CD8-positive, alpha-beta memory T cell (primary cell): ENCODE results near the gene EPAS1. TPM values are rescaled to one million over a fixed set of nuclear protein-coding genes. Genes with fewer than 3 reads are reported as not detected.
A peak's percentile ranks its signal among the peaks of the same experiment; 100 is the strongest.

Source experiments
- CTCF ChIA-PET: fragments of 350-600 bp; sonication (Branson Sonifier 250); formaldehyde crosslinking; loops from one replicate; lab custom pipeline; 2021; ENCODE audit warnings: antibody characterized with exemption; lab: Charles Lee
- POLR2A ChIA-PET: fragments of 350-600 bp; sonication (Branson Sonifier 250); formaldehyde crosslinking; loops from one replicate; lab custom pipeline; 2021; ENCODE audit warnings: antibody characterized with exemption; lab: Charles Lee
- DNase-seq, 5 donors: peaks; one replicate each; pipeline versions ENCODE4 v3.0.0 to v3.0.0-alpha.2; 2020 to 2022; ENCODE audit warnings: mixed read lengths in 1 of 5
- H3K27ac ChIP-seq: one replicate; pipeline ENCODE4 v1.7.0; 2013; ENCODE audit warnings: low read depth, mild to moderate bottlenecking, low read length, moderate library complexity
- H3K27me3 ChIP-seq: 2 replicates; pipeline ENCODE4 v1.7.0; 2013; ENCODE audit warnings: low read length, mild to moderate bottlenecking; ENCODE audit not compliant: insufficient read depth, poor library complexity, severe bottlenecking
- H3K36me3 ChIP-seq: 2 replicates; pipeline ENCODE4 v1.7.0; 2013; ENCODE audit warnings: mild to moderate bottlenecking, low read length, moderate library complexity; ENCODE audit not compliant: insufficient read depth
- H3K4me1 ChIP-seq: 2 replicates; pipeline ENCODE4 v1.7.0; 2013; ENCODE audit warnings: mild to moderate bottlenecking, low read length, moderate library complexity; ENCODE audit not compliant: insufficient read depth
- H3K4me3 ChIP-seq: 2 replicates; pipeline ENCODE4 v1.7.0; 2013; ENCODE audit warnings: mild to moderate bottlenecking, low read length
- H3K9me3 ChIP-seq: 2 replicates; pipeline ENCODE4 v1.7.0; 2013; ENCODE audit warnings: mild to moderate bottlenecking, low read length
- H3K27ac Mint-ChIP-seq, 8 donors: one replicate each; pipeline ENCODE4 v1.8.0; 2020 to 2021; ENCODE audit warnings: mixed read lengths in 8 of 8, mild to moderate bottlenecking in 6 of 8, inconsistent platforms in 3 of 8, moderate library complexity in 3 of 8
- H3K27me3 Mint-ChIP-seq, 2 donors: one replicate each; pipeline ENCODE4 v1.8.0; 2020 to 2021; ENCODE audit warnings: mixed read lengths in 2 of 2, mild to moderate bottlenecking in 1 of 2, moderate library complexity in 1 of 2
- H3K36me3 Mint-ChIP-seq, 3 donors: one replicate each; pipeline ENCODE4 v1.8.0; 2020 to 2021; ENCODE audit warnings: mixed read lengths in 3 of 3, inconsistent platforms in 1 of 3, mild to moderate bottlenecking in 1 of 3
- H3K4me1 Mint-ChIP-seq, 3 donors: one replicate each; pipeline ENCODE4 v1.8.0; 2020 to 2021; ENCODE audit warnings: mixed read lengths in 3 of 3, inconsistent platforms in 1 of 3, mild to moderate bottlenecking in 1 of 3
- H3K4me3 Mint-ChIP-seq, 7 donors: one replicate each; pipeline ENCODE4 v1.8.0; 2020 to 2021; ENCODE audit warnings: mixed read lengths in 7 of 7, mild to moderate bottlenecking in 6 of 7, moderate library complexity in 4 of 7, inconsistent platforms in 2 of 7
- H3K9me3 Mint-ChIP-seq, 5 donors: one replicate each; pipeline ENCODE4 v1.8.0; 2020 to 2022; ENCODE audit warnings: mixed read lengths in 5 of 5, mild to moderate bottlenecking in 3 of 5, moderate library complexity in 2 of 5, inconsistent platforms in 1 of 5
- polyA plus RNA-seq: library from polyadenylated mRNA; unstranded; fragments of 300-500 nt; fragmentation: Illumina TruSeq; gene quantifications from one replicate; pipeline ENCODE4 v1.2.3, GENCODE V29; 2021
- total RNA-seq, 2 experiments: library from RNA; stranded (reverse); gene quantifications; one replicate each; pipeline ENCODE4 v1.2.3, GENCODE V29; 2021

Gene EPAS1
- total and polyA plus RNA-seq, 3 experiments from 2014 or later, result 1.4 to 14.5 (median 9.0) TPM

GRCh38 chr2:46275995-46276394 is 21.2 kb upstream of the EPAS1 start:
- Histone ChIP-seq H3K27ac (no peak overlapping the region), H3K9me3 (no peaks in the 10 kb centered on the region), H3K27me3 (no peaks in the 10 kb centered on the region), H3K36me3 (no peaks in the 10 kb centered on the region), H3K4me1 (peaks cover 6% of the 10 kb centered on the region), H3K4me3 (no peak overlapping the region)
- peak in 2 of 5 donors; percentile 11 to 43 for DNase-seq
- Mint-ChIP-seq H3K4me1 (peaks cover 5 to 11% (median 11%) of the 10 kb centered on the region in 3 donors), H3K36me3 (peaks cover 0 to 6% (median 0%) of the 10 kb centered on the region in 3 donors), H3K27me3 (peaks cover 13 to 23% of the 10 kb centered on the region in 2 donors), H3K4me3 (peak overlapping the region in 3 of 7 donors; percentile 5 to 28 (median 8)), H3K9me3 (no peaks in the 10 kb centered on the region), H3K27ac (peak overlapping the region in 1 of 8 donors; percentile 52)
- POLR2A ChIA-PET, result interaction anchor here (0.6 kb wide), 1 partner anchor 113 kb away, joined by 3 read pairs; no protein-coding TSS in a partner anchor
- CTCF ChIA-PET, result no interaction called here

GRCh38 chr2:46276642-46277041 is 20.6 kb upstream of the EPAS1 start:
- ChIA-PET POLR2A (no interaction called here), CTCF (no interaction called here)
- Histone ChIP-seq H3K27me3 (no peaks in the 10 kb centered on the region), H3K27ac (no peak overlapping the region), H3K36me3 (no peaks in the 10 kb centered on the region), H3K4me1 (peaks cover 6% of the 10 kb centered on the region), H3K9me3 (no peaks in the 10 kb centered on the region), H3K4me3 (no peak overlapping the region)
- Mint-ChIP-seq H3K9me3 (no peaks in the 10 kb centered on the region), H3K27me3 (peaks cover 13 to 23% of the 10 kb centered on the region in 2 donors), H3K36me3 (peaks cover 0 to 6% (median 0%) of the 10 kb centered on the region in 3 donors), H3K27ac (peak overlapping the region in 2 of 8 donors; percentile 52 to 60), H3K4me1 (peaks cover 5 to 11% (median 11%) of the 10 kb centered on the region in 3 donors), H3K4me3 (no peak overlapping the region)
- no peak for DNase-seq

GRCh38 chr2:46277431-46278190 is 19.6 kb upstream of the EPAS1 start:
- CTCF ChIA-PET, result no interaction called here

GRCh38 chr2:46278952-46279351 is 18.3 kb upstream of the EPAS1 start:
- H3K27ac ChIP-seq, result no peak overlapping the region
- peaks cover 19 to 31% of the 10 kb centered on the region in 2 donors for H3K27me3 Mint-ChIP-seq
- H3K4me1 ChIP-seq, result peaks cover 6% of the 10 kb centered on the region
- H3K36me3 ChIP-seq, result no peaks in the 10 kb centered on the region
- no peak for DNase-seq
- H3K27me3 ChIP-seq, result no peaks in the 10 kb centered on the region
- H3K4me1 Mint-ChIP-seq, result peaks cover 5 to 11% (median 11%) of the 10 kb centered on the region in 3 donors
- H3K27ac Mint-ChIP-seq, result no peak overlapping the region
- H3K4me3 Mint-ChIP-seq, result no peak overlapping the region
- no peaks in the 10 kb centered on the region for H3K9me3 Mint-ChIP-seq
- no peaks in the 10 kb centered on the region for H3K9me3 ChIP-seq
- peaks cover 0 to 6% (median 0%) of the 10 kb centered on the region in 3 donors for H3K36me3 Mint-ChIP-seq
- ChIA-PET POLR2A (no interaction called here), CTCF (no interaction called here)
- H3K4me3 ChIP-seq, result no peak overlapping the region

More at GRCh38 chr2:46277431-46278190, 19.6 kb upstream of the EPAS1 start:
- Mint-ChIP-seq H3K9me3 (no peaks in the 10 kb centered on the region), H3K4me3 (peak overlapping the region in 1 of 7 donors; percentile 62), H3K27ac (peak overlapping the region in 1 of 8 donors; percentile 61), H3K4me1 (peaks cover 5 to 11% (median 11%) of the 10 kb centered on the region in 3 donors), H3K27me3 (peaks cover 15 to 31% of the 10 kb centered on the region in 2 donors), H3K36me3 (peaks cover 0 to 6% (median 0%) of the 10 kb centered on the region in 3 donors)
- Histone ChIP-seq H3K4me3 (no peak overlapping the region), H3K9me3 (no peaks in the 10 kb centered on the region), H3K27me3 (no peaks in the 10 kb centered on the region), H3K4me1 (peaks cover 6% of the 10 kb centered on the region), H3K36me3 (no peaks in the 10 kb centered on the region), H3K27ac (no peak overlapping the region)
- POLR2A ChIA-PET, result no interaction called here
- DNase-seq, result no peak

GRCh38 chr2:46281939-46282338 is 15.3 kb upstream of the EPAS1 start:
- peaks cover 3 to 4% (median 3%) of the 10 kb centered on the region in 3 donors for H3K4me1 Mint-ChIP-seq
- Histone ChIP-seq H3K27me3 (no peaks in the 10 kb centered on the region), H3K9me3 (no peaks in the 10 kb centered on the region), H3K4me1 (no peaks in the 10 kb centered on the region), H3K27ac (no peak overlapping the region), H3K36me3 (no peaks in the 10 kb centered on the region), H3K4me3 (no peak overlapping the region)
- H3K9me3 Mint-ChIP-seq, result no peaks in the 10 kb centered on the region
- ChIA-PET CTCF (no interaction called here), POLR2A (no interaction called here)
- no peak for DNase-seq
- H3K4me3 Mint-ChIP-seq, result no peak overlapping the region
- no peak overlapping the region for H3K27ac Mint-ChIP-seq
- H3K27me3 Mint-ChIP-seq, result peaks cover 18 to 19% of the 10 kb centered on the region in 2 donors
- H3K36me3 Mint-ChIP-seq, result peaks cover 0 to 6% (median 0%) of the 10 kb centered on the region in 3 donors

- no peak for DNase-seq
- H3K36me3 ChIP-seq, result no peaks in the 10 kb centered on the region
- H3K9me3 Mint-ChIP-seq, result no peaks in the 10 kb centered on the region
- H3K4me1 ChIP-seq, result no peaks in the 10 kb centered on the region
- no peak overlapping the region for H3K4me3 Mint-ChIP-seq
- ChIA-PET CTCF (interaction anchor here (0.6 to 1.2 kb wide), 2 partner anchors 10 to 1103 kb away, joined by 3 read pairs; no protein-coding TSS in a partner anchor), POLR2A (no interaction called here)
- H3K4me3 ChIP-seq, result no peak overlapping the region
- no peak overlapping the region for H3K27ac Mint-ChIP-seq
- no peaks in the 10 kb centered on the region for H3K4me1 Mint-ChIP-seq
- H3K36me3 Mint-ChIP-seq, result no peaks in the 10 kb centered on the region
- no peak overlapping the region for H3K27ac ChIP-seq
- H3K27me3 Mint-ChIP-seq, result peaks cover 8% of the 10 kb centered on the region in 2 donors
- no peaks in the 10 kb centered on the region for H3K9me3 ChIP-seq
- H3K27me3 ChIP-seq, result no peaks in the 10 kb centered on the region
These were observed 13.5 kb upstream of the EPAS1 start for GRCh38 chr2:46283693-46284092.

GRCh38 chr2:46284260-46284659 is 12.9 kb upstream of the EPAS1 start:
- no peak overlapping the region for H3K4me3 Mint-ChIP-seq
- H3K36me3 Mint-ChIP-seq, result no peaks in the 10 kb centered on the region
- Histone ChIP-seq H3K4me3 (no peak overlapping the region), H3K4me1 (no peaks in the 10 kb centered on the region), H3K36me3 (no peaks in the 10 kb centered on the region), H3K9me3 (no peaks in the 10 kb centered on the region), H3K27me3 (no peaks in the 10 kb centered on the region), H3K27ac (no peak overlapping the region)
- ChIA-PET POLR2A (no interaction called here), CTCF (no interaction called here)
- no peak for DNase-seq
- H3K27me3 Mint-ChIP-seq, result peaks cover 8% of the 10 kb centered on the region in 2 donors
- H3K27ac Mint-ChIP-seq, result no peak overlapping the region
- H3K4me1 Mint-ChIP-seq, result no peaks in the 10 kb centered on the region
- H3K9me3 Mint-ChIP-seq, result no peaks in the 10 kb centered on the region

GRCh38 chr2:46284796-46285195 is 12.4 kb upstream of the EPAS1 start:
- CTCF ChIA-PET, result no interaction called here
- H3K9me3 ChIP-seq, result no peaks in the 10 kb centered on the region
- H3K36me3 ChIP-seq, result no peaks in the 10 kb centered on the region
- no peak for DNase-seq
- no peak overlapping the region for H3K4me3 ChIP-seq
- Mint-ChIP-seq H3K36me3 (no peaks in the 10 kb centered on the region), H3K4me3 (no peak overlapping the region), H3K9me3 (no peaks in the 10 kb centered on the region), H3K27me3 (peaks cover 8% of the 10 kb centered on the region in 2 donors), H3K4me1 (no peaks in the 10 kb centered on the region), H3K27ac (no peak overlapping the region)
- no peaks in the 10 kb centered on the region for H3K4me1 ChIP-seq
- H3K27ac ChIP-seq, result no peak overlapping the region
- POLR2A ChIA-PET, result no interaction called here
- no peaks in the 10 kb centered on the region for H3K27me3 ChIP-seq
